BJ (cell line): ENCODE data around the gene ZAP70. TPM values are rescaled to one million over a fixed set of nuclear protein-coding genes. Genes with fewer than 3 reads are reported as not detected.
"Not testable (repeated sequence)": the region's sequence is repeated elsewhere in the genome, so short reads cannot be mapped to it uniquely, and the experiment has no call there.

ENCODE experiments used
- CTCF ChIA-PET: fragments of 350-600 bp; formaldehyde crosslinking; extraction: SDS; loops from one replicate; lab custom pipeline; 2021; ENCODE audit warnings: antibody characterized with exemption, inconsistent platforms; lab: Yijun Ruan, JAX
- POLR2A ChIA-PET: fragments of 300-600 bp; sonication (Branson Sonifier 250); formaldehyde crosslinking; extraction: SDS; loops from one replicate; lab custom pipeline; 2021; ENCODE audit warnings: antibody characterized with exemption; lab: Charles Lee
- DNase-seq: peaks from one replicate; pipeline ENCODE4 v3.0.0-alpha.2; 2011; ENCODE audit warnings: low read depth
- H3K27me3 ChIP-seq: 2 replicates; pipeline ENCODE4 v1.6.0; 2011; ENCODE audit warnings: low read length; ENCODE audit not compliant: control insufficient read depth, insufficient read depth
- H3K36me3 ChIP-seq: 2 replicates; pipeline ENCODE4 v1.5.1; 2011; ENCODE audit warnings: low read length; ENCODE audit not compliant: control insufficient read depth, insufficient read depth
- H3K4me3 ChIP-seq: 2 replicates; pipeline ENCODE4 v1.5.1; 2011; ENCODE audit warnings: low read depth, mild to moderate bottlenecking, control low read depth, low read length
- CTCF ChIP-seq: IDR thresholded peaks from 2 replicates; pipeline ENCODE4 v1.5.1; 2011; ENCODE audit warnings: low read depth, mild to moderate bottlenecking, control low read depth, inconsistent platforms, low read length, moderate library complexity; ENCODE audit not compliant: insufficient read depth
- polyA plus RNA-seq: library from polyadenylated mRNA; depleted of rRNA; stranded (reverse); fragments of >200 nt; gene quantifications from 2 replicates; pipeline ENCODE4 v1.2.3, GENCODE V29; 2011

Gene ZAP70
- polyA plus RNA-seq, 1 experiment, result 0.16 TPM

DNA sequence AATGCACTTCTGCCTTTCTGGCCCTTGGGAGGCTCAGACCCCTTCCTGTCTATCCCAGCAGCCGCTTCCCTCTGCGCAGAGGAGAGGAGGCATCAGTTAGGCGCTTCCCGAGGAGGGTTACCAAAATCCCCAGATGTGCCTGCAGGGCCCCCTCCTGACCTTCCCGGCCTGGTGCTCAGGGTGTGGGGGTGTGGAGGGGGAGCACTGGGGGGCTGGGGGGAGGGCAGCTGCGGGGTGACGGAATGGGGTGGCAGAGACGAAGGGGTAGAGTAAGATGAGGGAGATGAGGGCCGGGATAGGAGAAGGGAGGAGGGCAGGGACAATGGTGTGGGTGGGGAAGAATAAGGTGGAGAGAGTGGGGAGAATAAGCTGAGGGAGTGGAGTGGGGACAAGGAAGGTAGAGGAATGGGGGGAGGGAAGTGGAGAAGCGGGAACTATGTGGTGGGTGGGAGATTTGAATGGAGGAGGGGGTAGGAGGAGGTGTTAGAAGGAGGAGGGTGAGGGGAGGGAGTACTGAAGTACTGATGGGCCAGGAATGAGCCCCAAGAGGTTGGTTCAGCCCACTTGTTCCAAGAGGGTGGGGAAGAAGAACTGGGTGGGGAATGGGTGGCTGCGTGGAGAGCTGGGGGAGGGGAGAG, 6.5 kb upstream of the ZAP70 start:
- no peaks in the 10 kb centered on the region for H3K27me3 ChIP-seq
- no peak for TF ChIP-seq CTCF
- H3K4me3 ChIP-seq, result no peak overlapping the region
- CTCF ChIA-PET, result interaction anchor here (1.0 to 4.1 kb wide), 7 partner anchors 8 to 678 kb away, joined by 4 to 39 read pairs (median 8); no protein-coding TSS in a partner anchor
- POLR2A ChIA-PET, result no interaction called here
- H3K36me3 ChIP-seq, result no peaks in the 10 kb centered on the region
- DNase-seq, result no peak

DNA sequence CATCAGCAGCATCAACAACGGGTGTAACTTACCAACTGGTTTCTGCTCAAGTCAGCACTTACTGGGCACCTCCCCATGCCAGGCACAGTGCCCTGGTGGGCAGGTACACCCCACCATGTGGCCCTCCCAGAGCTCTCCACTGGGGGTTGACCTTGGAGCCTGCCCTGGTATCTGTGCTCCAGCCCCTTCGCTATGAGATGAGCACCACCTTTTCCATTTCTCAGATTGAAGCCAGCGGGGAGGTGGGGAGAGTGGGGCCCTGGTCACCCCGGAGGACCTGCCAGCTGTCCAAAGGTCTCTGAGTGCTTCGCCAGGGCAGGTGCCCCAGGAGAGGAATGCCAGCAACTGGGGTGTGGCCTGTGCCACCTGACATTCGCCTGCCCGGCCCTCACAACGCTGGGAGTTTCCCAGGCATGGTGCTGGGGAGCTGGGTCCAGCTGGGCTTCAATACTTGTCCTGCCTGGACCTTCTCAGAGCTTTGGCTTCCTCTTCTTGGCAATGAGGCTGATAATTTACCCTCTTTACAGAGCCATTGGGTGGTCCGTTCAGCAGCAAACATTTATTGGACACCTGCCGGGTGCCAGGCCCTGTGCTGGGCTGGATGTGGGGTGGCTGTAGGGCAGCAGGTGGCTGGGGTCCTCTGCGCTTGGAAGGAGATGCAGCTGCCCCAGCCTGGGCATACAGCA, 5.9 kb upstream of the ZAP70 start:
- Histone ChIP-seq H3K27me3 (no peaks in the 10 kb centered on the region), H3K4me3 (no peak overlapping the region), H3K36me3 (no peaks in the 10 kb centered on the region)
- POLR2A ChIA-PET, result no interaction called here
- CTCF ChIA-PET, result interaction anchor here (0.7 to 4.1 kb wide), 6 partner anchors 8 to 561 kb away, joined by 3 to 39 read pairs (median 6); no protein-coding TSS in a partner anchor
- no peak for DNase-seq
- TF ChIP-seq CTCF, result no peak

GRCh38 chr2:97708048-97708380, 5.4 kb upstream of the ZAP70 start:
- no peak for DNase-seq
- Histone ChIP-seq H3K4me3 (no peak overlapping the region), H3K36me3 (no peaks in the 10 kb centered on the region), H3K27me3 (no peaks in the 10 kb centered on the region)
- TF ChIP-seq CTCF, result no peak
- ChIA-PET CTCF (interaction anchor here (0.7 to 4.1 kb wide), 7 partner anchors 9 to 678 kb away, joined by 3 to 39 read pairs (median 4); no protein-coding TSS in a partner anchor), POLR2A (no interaction called here)

DNA sequence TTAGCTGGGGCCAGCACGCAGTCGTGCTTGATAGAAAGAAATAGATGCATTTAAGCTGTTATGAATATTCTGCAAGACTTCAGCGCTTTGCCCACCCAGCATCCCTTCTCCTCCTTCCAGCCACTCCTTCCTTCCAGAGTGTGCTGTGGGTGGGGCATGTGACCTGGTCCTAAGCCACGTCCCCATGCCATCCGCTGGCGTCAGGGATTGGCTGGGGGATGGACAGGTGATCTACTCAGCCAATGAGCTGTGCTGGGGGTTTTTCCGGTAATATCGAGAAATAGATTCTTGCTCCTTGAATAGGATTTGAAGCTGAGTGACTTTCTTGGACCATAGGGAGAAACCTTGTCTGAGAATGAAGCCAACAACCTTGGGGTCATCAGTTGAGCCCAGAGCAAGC, 4.8 kb upstream of the ZAP70 start:
- no peak for DNase-seq
- ChIA-PET CTCF (interaction anchor here (0.7 to 4.1 kb wide), 7 partner anchors 9 to 677 kb away, joined by 3 to 39 read pairs (median 4); no protein-coding TSS in a partner anchor), POLR2A (no interaction called here)
- no peak for TF ChIP-seq CTCF
- H3K27me3 ChIP-seq, result no peaks in the 10 kb centered on the region
- no peak overlapping the region for H3K4me3 ChIP-seq
- no peaks in the 10 kb centered on the region for H3K36me3 ChIP-seq

- Histone ChIP-seq H3K27me3 (no peaks in the 10 kb centered on the region), H3K36me3 (no peaks in the 10 kb centered on the region), H3K4me3 (no peak overlapping the region)
- TF ChIP-seq CTCF, result no peak
- CTCF ChIA-PET, result interaction anchor here (0.7 to 1.0 kb wide), 2 partner anchors 15 to 64 kb away, joined by 3 read pairs; no protein-coding TSS in a partner anchor
- POLR2A ChIA-PET, result no interaction called here
- DNase-seq, result no peak
Observed at GRCh38 chr2:97711394-97711711, 2.0 kb upstream of the ZAP70 start.

DNA sequence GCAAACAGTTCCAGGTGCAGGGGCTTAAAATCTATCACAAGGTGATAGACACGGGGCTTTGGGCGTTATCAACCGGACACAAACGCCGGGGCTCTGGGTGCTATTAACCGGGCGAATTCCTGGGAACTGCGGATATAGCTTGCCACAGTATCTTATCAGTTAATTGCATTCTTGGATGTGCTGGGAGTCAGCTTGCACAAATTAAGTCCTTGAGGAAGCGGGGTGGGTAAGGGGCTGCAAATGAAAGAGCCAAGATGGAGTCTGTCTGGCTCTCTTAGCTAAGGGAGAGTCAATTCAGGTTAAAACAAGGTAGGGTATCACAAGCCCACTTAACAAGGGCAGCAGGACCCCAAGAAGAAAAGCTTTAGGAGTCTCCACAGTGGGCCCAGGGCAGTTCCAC, 1.2 kb upstream of the ZAP70 start:
- DNase-seq, H3K4me3 ChIP-seq, H3K27me3 ChIP-seq, H3K36me3 ChIP-seq, POLR2A ChIA-PET: not testable (repeated sequence)
- CTCF ChIA-PET, result interaction anchor here (1.0 to 2.2 kb wide), 3 partner anchors 9 to 63 kb away, joined by 3 to 13 read pairs (median 4); no protein-coding TSS in a partner anchor
